K562 (cell line): ENCODE results near the gene DVL3. TPM values are rescaled to one million over a fixed set of nuclear protein-coding genes. Genes with fewer than 3 reads are reported as not detected.

Source experiments
- ATAC-seq: fragments of 200-7000 bp; cut with Tn5 transposase; 3 replicates; pipeline ENCODE4 v1.9.1; 2020; ENCODE audit warnings: moderate library complexity
- BruUV-seq: library from RNA; stranded (reverse); fragments of 400-500 nt; replicated peaks from 2 replicates; lab custom pipeline; 2021; lab: Mats Ljungman, UMichigan
- CTCF ChIA-PET: fragments of 300-600 bp; formaldehyde crosslinking; extraction: SDS; loops from one replicate; lab custom pipeline; 2021; ENCODE audit warnings: low intra/inter-chr PET ratio; lab: Yijun Ruan, JAX
- POLR2A ChIA-PET: fragments of 300-600, 350-650 bp; sonication (Branson Sonifier 250); formaldehyde crosslinking; extraction: SDS; loops from one replicate; lab custom pipeline; 2021; ENCODE audit warnings: antibody characterized with exemption, inconsistent platforms; lab: Yijun Ruan, JAX
- DNase-seq, 4 experiments: peaks; one replicate each; pipeline versions ENCODE4 v3.0.0 to v3.0.0-alpha.2; 2011 to 2018; ENCODE audit warnings: low spot score in 3 of 4, mixed read lengths in 3 of 4; ENCODE audit errors: extremely low read depth in 1 of 4
- FAIRE-seq: peaks from 2 replicates; lab custom pipeline; 2011; peaks lifted over from hg19 to GRCh38; lab: Jason Lieb, UNC
- H2AFZ ChIP-seq: 2 replicates; pipeline ENCODE4 v1.6.0; 2011; ENCODE audit warnings: low read depth, low read length, control low read depth, inconsistent platforms
- H3K27ac ChIP-seq: fragments of 200-600 bp; 3 replicates; pipeline ENCODE4 v1.8.0; 2011; ENCODE audit warnings: low read depth, mild to moderate bottlenecking, control low read depth, inconsistent platforms, low read length, moderate library complexity, mixed read lengths; ENCODE audit errors: extremely low read depth
- H3K27me3 ChIP-seq, 2 experiments: fragments of 300-600 bp in 1 of 2; 2 replicates in 1 of 2; 3 replicates in 1 of 2; pipeline versions ENCODE4 v1.6.0 to v1.8.0; 2011; ENCODE audit warnings: inconsistent platforms in 2 of 2, low read length in 2 of 2, mild to moderate bottlenecking in 1 of 2, mixed read lengths in 1 of 2, moderate library complexity in 1 of 2; ENCODE audit not compliant: control insufficient read depth in 2 of 2, insufficient read depth in 2 of 2
- H3K36me3 ChIP-seq: fragments of 300-600 bp; 3 replicates; pipeline ENCODE4 v1.8.0; 2011; ENCODE audit warnings: mild to moderate bottlenecking, low read length, inconsistent platforms; ENCODE audit not compliant: control insufficient read depth, insufficient read depth
- H3K4me1 ChIP-seq, 2 experiments: fragments of 200-600 bp in 1 of 2; replicated peaks in 1 of 2; 2 replicates in 1 of 2; 3 replicates in 1 of 2; pipeline versions ENCODE4 v1.5.1 to v1.8.0; 2011; ENCODE audit warnings: inconsistent platforms in 2 of 2, low read length in 2 of 2, mild to moderate bottlenecking in 1 of 2, mixed read lengths in 1 of 2, moderate library complexity in 1 of 2; ENCODE audit not compliant: control insufficient read depth in 2 of 2, insufficient read depth in 2 of 2
- H3K4me2 ChIP-seq: 2 replicates; pipeline ENCODE4 v1.6.1; 2011; ENCODE audit warnings: low read length, control low read depth, inconsistent platforms, mixed read lengths; ENCODE audit not compliant: insufficient read depth
- H3K4me3 ChIP-seq: fragments of 200-600 bp; sonication (generic), shearing (Covaris generic); 2 replicates; pipeline ENCODE4 v1.5.1; 2016; ENCODE audit warnings: control low read depth, inconsistent platforms
- H3K79me2 ChIP-seq: fragments of 200-600 bp; 3 replicates; pipeline ENCODE4 v1.8.0; 2011; ENCODE audit warnings: low read length, inconsistent platforms; ENCODE audit not compliant: control insufficient read depth, insufficient read depth
- H3K9ac ChIP-seq, 2 experiments: 2 replicates each; pipeline versions ENCODE4 v1.6.0 to v1.6.1; 2011; ENCODE audit warnings: low read depth in 2 of 2, low read length in 2 of 2, control low read depth in 1 of 2, inconsistent platforms in 1 of 2, mild to moderate bottlenecking in 1 of 2, mixed read lengths in 1 of 2; ENCODE audit not compliant: insufficient read depth in 1 of 2
- H3K9me1 ChIP-seq: one replicate; pipeline ENCODE4 v1.6.0; 2011; ENCODE audit warnings: inconsistent platforms, mild to moderate bottlenecking, low read length, moderate library complexity; ENCODE audit not compliant: control insufficient read depth, insufficient read depth
- H3K9me3 ChIP-seq: replicated peaks from 2 replicates; pipeline ENCODE4 v1.5.1; 2011; ENCODE audit warnings: low read depth, low read length, inconsistent platforms; ENCODE audit not compliant: control insufficient read depth, insufficient read depth
- H4K20me1 ChIP-seq: replicated peaks from 2 replicates; pipeline ENCODE4 v1.6.1; 2011; ENCODE audit warnings: low read length, inconsistent platforms, mixed read lengths; ENCODE audit not compliant: control insufficient read depth, insufficient read depth
- ATF2 ChIP-seq: sonication (generic); formaldehyde crosslinking; IDR thresholded peaks from 2 replicates; pipeline ENCODE4 v1.8.1; 2022; ENCODE audit warnings: missing genetic modification reagents
- CHD2 ChIP-seq: IDR thresholded peaks from 2 replicates; pipeline ENCODE4 v1.6.1; 2011; ENCODE audit warnings: low read depth, low read length
- KDM5B ChIP-seq: fragments of 200-600 bp; sonication (generic); IDR thresholded peaks from 2 replicates; pipeline ENCODE4 v1.6.1; 2012; ENCODE audit warnings: low read depth, mild to moderate bottlenecking, moderate library complexity, low read length, control low read depth, inconsistent platforms; ENCODE audit not compliant: insufficient replicate concordance
- L3MBTL2 ChIP-seq: fragments of 450-650 bp; IDR thresholded peaks from 2 replicates; pipeline ENCODE4 v1.6.1; 2016; ENCODE audit warnings: mild to moderate bottlenecking, moderate library complexity
- MCM3 ChIP-seq: fragments of 450-650 bp; IDR thresholded peaks from 2 replicates; pipeline ENCODE4 v1.6.1; 2016
- MCM5 ChIP-seq: fragments of 450-650 bp; IDR thresholded peaks from 2 replicates; pipeline ENCODE4 v1.6.1; 2016; ENCODE audit warnings: low read depth
- RBM25 ChIP-seq: fragments of 200-400 bp; formaldehyde crosslinking; IDR thresholded peaks from 2 replicates; pipeline ENCODE4 v1.6.1; 2018; ENCODE audit warnings: low read length, low read depth, moderate library complexity; ENCODE audit not compliant: severe bottlenecking
- SMAD4 ChIP-seq: fragments of 250-450 bp; sonication (Bioruptor Pico); conservative IDR thresholded peaks from 2 replicates; pipeline ENCODE4 v1.8.0; 2021; ENCODE audit warnings: inconsistent platforms, mild to moderate bottlenecking, moderate library complexity
- SNAPC5 ChIP-seq: fragments of 250-450 bp; sonication (Bioruptor Pico); IDR thresholded peaks from 2 replicates; pipeline ENCODE4 v1.8.0; 2021; ENCODE audit warnings: moderate library complexity, mild to moderate bottlenecking, inconsistent platforms
- TCFL5 ChIP-seq: fragments of 250-450 bp; sonication (Bioruptor Pico); conservative IDR thresholded peaks from 2 replicates; pipeline ENCODE4 v1.6.1; 2021; ENCODE audit warnings: mild to moderate bottlenecking, moderate library complexity, matching md5 sums
- ZFP30 ChIP-seq: fragments of 250-450 bp; sonication (Bioruptor Pico); IDR thresholded peaks from 2 replicates; pipeline ENCODE4 v1.8.0; 2022; ENCODE audit warnings: moderate library complexity, mild to moderate bottlenecking, inconsistent platforms, borderline replicate concordance
- ZFP91 ChIP-seq: sonication (generic); formaldehyde crosslinking; IDR thresholded peaks from 2 replicates; pipeline ENCODE4 v1.8.0; 2022; ENCODE audit warnings: mild to moderate bottlenecking, missing genetic modification reagents
- ZNF347 ChIP-seq: fragments of 450-650 bp; formaldehyde crosslinking; IDR thresholded peaks from 2 replicates; pipeline ENCODE4 v1.4.0; 2020; ENCODE audit warnings: low read depth, mild to moderate bottlenecking, moderate library complexity
- WGBS: fragments of 100-300 bp; shearing (Covaris generic); methylation state at CpG from one replicate; pipeline ENCODE4 v1.1.6; 2016; ENCODE audit warnings: low coverage, mixed read lengths; ENCODE audit not compliant: insufficient coverage; ENCODE audit errors: missing lambda C conversion rate; 5-methylcytosine and 5-hydroxymethylcytosine counted together
- in situ Hi-C: fragments of 300-500 bp; cut with MboI; formaldehyde crosslinking; loops from 4 replicates; pipeline ENCODE4 v1.15.0; 2018; ENCODE audit warnings: inconsistent platforms, mixed read lengths
- intact Hi-C: fragments of 100-400 bp; cut with micrococcal nuclease; formaldehyde crosslinking; loops from 2 replicates; pipeline ENCODE4 v1.14.2; 2022
- polyA plus RNA-seq, 8 experiments: library from polyadenylated mRNA; depleted of rRNA in 4 of 8; stranded (reverse) in 5 of 8; unstranded in 3 of 8; fragments of >200 nt; fragmentation: Nextera tagmentation in 2 of 8; fragmentation: Illumina TruSeq in 1 of 8; extraction: Ambion mirVana in 2 of 8; extraction: Trizol in 1 of 8; gene quantifications; 2 replicates each; pipeline versions ENCODE4 v1.2.1 to v1.2.3, GENCODE V29; 2011 to 2014; ENCODE audit warnings: inconsistent platforms in 1 of 8, missing spikeins in 1 of 8
- total RNA-seq, 7 experiments: library from RNA; depleted of rRNA in 6 of 7; stranded (reverse); fragments of >200 nt in 6 of 7; fragmentation: Illumina TruSeq in 2 of 7; extraction: Trizol in 2 of 7; gene quantifications; 2 replicates each; pipeline versions ENCODE4 v1.2.1 to v1.2.3, GENCODE V29; 2011 to 2021; ENCODE audit warnings: low replicate concordance in 1 of 7

DVL3 gene
- total and polyA plus RNA-seq, 9 of the 15 experiments (the other 6 are each of a cell fraction or from before 2014, with no cell fraction given) = 3.1 to 57.9 (median 20.1) TPM

GRCh38 chr3:184158404-184158803 lies 3.2 kb downstream of the DVL3 start:
- TF ChIP-seq RBM25 (peak; percentile 72), TCFL5 (CRISPR knock-in tag) (no peak)
- TF ChIP-seq, all 486 proteins: peak for 1
- no peaks in the 10 kb centered on the region for H3K9me1 ChIP-seq
- H3K4me2 ChIP-seq = no peak overlapping the region
- H3K27me3 ChIP-seq = no peaks in the 10 kb centered on the region
- ATAC-seq = no peak
- BruUV-seq = no TSS peak
- peak overlapping the region in 1 of 2 experiments; percentile 1; a peak in 1 of 4 replicates for H3K9ac ChIP-seq
- CTCF ChIA-PET = interaction anchor here (0.5 kb wide), 1 partner anchor 92 kb away, joined by 4 read pairs; no protein-coding TSS in a partner anchor
- H4K20me1 ChIP-seq = no peaks in the 10 kb centered on the region; the same call in 1 of the 2 replicates
- intact Hi-C loops = no loop called here
- DNase-seq = no peak
- no peaks in the 10 kb centered on the region for H3K9me3 ChIP-seq
- in situ Hi-C loops = no loop called here
- H3K4me3 ChIP-seq = no peak overlapping the region
- H2AFZ ChIP-seq = no peak overlapping the region
- POLR2A ChIA-PET = interaction anchor here (0.7 to 4.2 kb wide), 2 partner anchors 14 to 15 kb away, joined by 3 to 27 read pairs; no protein-coding TSS in a partner anchor
- no peak for FAIRE-seq
- peak overlapping the region; percentile 8; the same call in 1 of the 3 replicates for H3K27ac ChIP-seq
- H3K36me3 ChIP-seq = peaks cover 20% of the 10 kb centered on the region; the same call in 1 of the 3 replicates
- 77% methylated on average over 4 of the region's 4 CpGs for WGBS
- H3K79me2 ChIP-seq = peaks cover 55% of the 10 kb centered on the region
- peaks cover 29 to 30% of the 10 kb centered on the region in 2 experiments; a peak in 4 of 5 replicates for H3K4me1 ChIP-seq

GRCh38 chr3:184160456-184160855 lies 5.3 kb downstream of the DVL3 start:
- Histone ChIP-seq H3K4me2 (no peak overlapping the region), H3K4me1 (peaks cover 21 to 22% of the 10 kb centered on the region in 2 experiments; a peak in 4 of 5 replicates), H3K9me3 (no peaks in the 10 kb centered on the region), H3K79me2 (peaks cover 55% of the 10 kb centered on the region), H4K20me1 (no peaks in the 10 kb centered on the region; the same call in 1 of the 2 replicates), H3K9ac (peak overlapping the region in 1 of 2 experiments; percentile 81; a peak in 2 of 4 replicates), H2AFZ (no peak overlapping the region), H3K9me1 (no peaks in the 10 kb centered on the region), H3K36me3 (peaks cover 40% of the 10 kb centered on the region; the same call in 2 of the 3 replicates), H3K27me3 (no peaks in the 10 kb centered on the region), H3K4me3 (no peak overlapping the region), H3K27ac (0 out of 3 replicates have a peak overlapping the region, but pooled peaks have one; percentile 28)
- ChIA-PET CTCF (no interaction called here), POLR2A (interaction anchor here (0.8 to 1.0 kb wide), 2 partner anchors 8 to 20 kb away, joined by 3 read pairs; no protein-coding TSS in a partner anchor)
- BruUV-seq = no TSS peak
- 17% methylated on average over 2 of the region's 2 CpGs for WGBS
- intact Hi-C loops = no loop called here
- in situ Hi-C loops = no loop called here
- FAIRE-seq = no peak
- peak in 1 of 4 experiments; percentile 39 for DNase-seq
- ATAC-seq = no peak
- TF ChIP-seq L3MBTL2 (no peak), ATF2 (no peak), MCM3 (no peak), MCM5 (no peak), ZNF347 (CRISPR knock-in tag) (no peak), SMAD4 (CRISPR knock-in tag) (no peak), ZFP30 (no peak), ZFP91 (no peak), CHD2 (no peak), KDM5B (no peak), SNAPC5 (no peak)
